Gastroesophageal sphincter (tissue), 3 donors: ENCODE measurements around the gene NLGN4X.

Experiments used
- EP300 ChIP-seq: sonication (generic); formaldehyde crosslinking; IDR thresholded peaks from one replicate; pipeline ENCODE4 v1.6.1; 2017; ENCODE audit warnings: antibody characterized with exemption, mild to moderate bottlenecking
- POLR2A ChIP-seq, 2 donors: fragments of 450-650 bp; IDR thresholded peaks; one replicate each; pipeline ENCODE4 v1.6.1; 2017; ENCODE audit warnings: antibody characterized with exemption in 2 of 2, mild to moderate bottlenecking in 2 of 2, moderate library complexity in 1 of 2
- POLR2AphosphoS5 ChIP-seq: sonication (generic); formaldehyde crosslinking; IDR thresholded peaks from one replicate; pipeline ENCODE4 v1.6.1; 2017; ENCODE audit warnings: antibody characterized with exemption
- TF ChIP-seq, protein P1 (sequence below), 4 experiments: fragments of 200-600 bp in 2 of 4; fragments of 450-650 bp in 2 of 4; sonication (generic) in 1 of 4; IDR thresholded peaks; one replicate each; pipeline ENCODE4 v1.5.1; 2017 to 2019; ENCODE audit warnings: antibody characterized with exemption in 4 of 4, mild to moderate bottlenecking in 2 of 4, moderate library complexity in 2 of 4

DNA sequence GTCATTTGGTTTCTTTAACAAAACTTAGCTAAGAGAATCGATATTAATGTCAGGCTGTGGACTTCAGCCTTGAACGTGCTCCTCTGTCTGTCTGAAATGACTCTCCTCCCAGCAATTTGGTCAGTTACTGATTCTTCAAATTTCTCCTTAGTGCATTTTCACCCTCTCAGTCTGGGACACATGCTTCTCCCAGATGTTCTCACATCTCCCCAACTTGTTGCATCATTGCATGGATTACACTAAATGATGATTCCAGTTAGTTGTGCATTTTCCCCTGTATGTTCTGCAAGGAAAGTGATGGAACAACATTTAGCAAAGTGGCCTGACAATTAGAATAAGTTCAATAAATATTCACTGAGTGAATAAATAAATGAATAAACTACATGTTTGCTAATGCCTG, 94.4 kb downstream of the NLGN4X start:
- TF ChIP-seq, protein P1, sequence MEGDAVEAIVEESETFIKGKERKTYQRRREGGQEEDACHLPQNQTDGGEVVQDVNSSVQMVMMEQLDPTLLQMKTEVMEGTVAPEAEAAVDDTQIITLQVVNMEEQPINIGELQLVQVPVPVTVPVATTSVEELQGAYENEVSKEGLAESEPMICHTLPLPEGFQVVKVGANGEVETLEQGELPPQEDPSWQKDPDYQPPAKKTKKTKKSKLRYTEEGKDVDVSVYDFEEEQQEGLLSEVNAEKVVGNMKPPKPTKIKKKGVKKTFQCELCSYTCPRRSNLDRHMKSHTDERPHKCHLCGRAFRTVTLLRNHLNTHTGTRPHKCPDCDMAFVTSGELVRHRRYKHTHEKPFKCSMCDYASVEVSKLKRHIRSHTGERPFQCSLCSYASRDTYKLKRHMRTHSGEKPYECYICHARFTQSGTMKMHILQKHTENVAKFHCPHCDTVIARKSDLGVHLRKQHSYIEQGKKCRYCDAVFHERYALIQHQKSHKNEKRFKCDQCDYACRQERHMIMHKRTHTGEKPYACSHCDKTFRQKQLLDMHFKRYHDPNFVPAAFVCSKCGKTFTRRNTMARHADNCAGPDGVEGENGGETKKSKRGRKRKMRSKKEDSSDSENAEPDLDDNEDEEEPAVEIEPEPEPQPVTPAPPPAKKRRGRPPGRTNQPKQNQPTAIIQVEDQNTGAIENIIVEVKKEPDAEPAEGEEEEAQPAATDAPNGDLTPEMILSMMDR (IDR thresholded peaks at IDR 0.05): no peak
- no peak for TF ChIP-seq POLR2A (IDR thresholded peaks at IDR 0.05)
- no peak for TF ChIP-seq POLR2AphosphoS5
- no peak for TF ChIP-seq EP300
